ENCODE data around the gene OR4L1.

DNA sequence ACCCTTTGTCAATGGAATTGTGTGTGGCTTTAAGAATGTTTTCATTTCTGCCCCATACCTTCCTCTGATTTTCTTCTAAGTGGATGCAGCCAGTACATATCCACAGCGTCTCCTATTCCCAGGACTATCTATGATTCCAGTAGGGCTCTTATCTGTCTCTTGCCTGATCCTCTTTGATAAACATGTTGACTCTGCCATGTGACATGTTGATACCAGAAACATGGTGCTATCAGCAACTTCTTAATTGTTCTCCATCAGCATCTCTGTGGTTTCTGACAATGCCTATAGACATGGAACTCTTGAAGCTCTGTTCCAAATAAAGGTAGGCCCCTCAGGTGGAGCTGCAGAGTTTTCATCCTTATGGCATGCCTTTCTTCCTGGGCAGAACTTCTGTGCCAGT is 11.6 kb upstream of the OR4L1 start:
- no peak for TF ChIP-seq EZH2 (IDR thresholded peaks at IDR 0.05; ENCODE audit: borderline replicate concordance, low read length)
- TF ChIP-seq, protein P1, sequence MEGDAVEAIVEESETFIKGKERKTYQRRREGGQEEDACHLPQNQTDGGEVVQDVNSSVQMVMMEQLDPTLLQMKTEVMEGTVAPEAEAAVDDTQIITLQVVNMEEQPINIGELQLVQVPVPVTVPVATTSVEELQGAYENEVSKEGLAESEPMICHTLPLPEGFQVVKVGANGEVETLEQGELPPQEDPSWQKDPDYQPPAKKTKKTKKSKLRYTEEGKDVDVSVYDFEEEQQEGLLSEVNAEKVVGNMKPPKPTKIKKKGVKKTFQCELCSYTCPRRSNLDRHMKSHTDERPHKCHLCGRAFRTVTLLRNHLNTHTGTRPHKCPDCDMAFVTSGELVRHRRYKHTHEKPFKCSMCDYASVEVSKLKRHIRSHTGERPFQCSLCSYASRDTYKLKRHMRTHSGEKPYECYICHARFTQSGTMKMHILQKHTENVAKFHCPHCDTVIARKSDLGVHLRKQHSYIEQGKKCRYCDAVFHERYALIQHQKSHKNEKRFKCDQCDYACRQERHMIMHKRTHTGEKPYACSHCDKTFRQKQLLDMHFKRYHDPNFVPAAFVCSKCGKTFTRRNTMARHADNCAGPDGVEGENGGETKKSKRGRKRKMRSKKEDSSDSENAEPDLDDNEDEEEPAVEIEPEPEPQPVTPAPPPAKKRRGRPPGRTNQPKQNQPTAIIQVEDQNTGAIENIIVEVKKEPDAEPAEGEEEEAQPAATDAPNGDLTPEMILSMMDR (conservative IDR thresholded peaks at IDR 0.05 in 1 of 2, IDR thresholded peaks at IDR 0.05 in 1 of 2; ENCODE audit: extremely low read depth in 1 of 2, insufficient read depth in 1 of 2, low read depth in 1 of 2, low read length in 2 of 2): no peak
